H9 (cell line): ENCODE data around the gene FALEC. TPM values are rescaled to one million over a fixed set of nuclear protein-coding genes. Genes with fewer than 3 reads are reported as not detected.

Source experiments
- DNase-seq: peaks from one replicate; pipeline ENCODE4 v3.0.0-alpha.2; 2017
- H2AFZ ChIP-seq: one replicate; pipeline ENCODE4 v1.6.1; 2013; ENCODE audit warnings: mild to moderate bottlenecking, low read length, control low read depth, moderate library complexity
- H2AK5ac ChIP-seq: 2 replicates; pipeline ENCODE4 v1.6.1; 2013; ENCODE audit warnings: low read length, control low read depth, mixed read lengths; ENCODE audit not compliant: insufficient read length
- H2BK120ac ChIP-seq: one replicate; pipeline ENCODE4 v1.6.1; 2013; ENCODE audit warnings: low read depth, mild to moderate bottlenecking, low read length, control low read depth, inconsistent platforms; ENCODE audit not compliant: poor library complexity, severe bottlenecking
- H2BK12ac ChIP-seq: 2 replicates; pipeline ENCODE4 v1.6.1; 2013; ENCODE audit warnings: low read length, control low read depth, mixed read lengths, low read depth; ENCODE audit not compliant: insufficient read length
- H2BK15ac ChIP-seq: 2 replicates; pipeline ENCODE4 v1.6.1; 2013; ENCODE audit warnings: low read depth, low read length, control low read depth
- H2BK20ac ChIP-seq: one replicate; pipeline ENCODE4 v1.6.1; 2013; ENCODE audit warnings: low read depth, mild to moderate bottlenecking, low read length, control low read depth, inconsistent platforms; ENCODE audit not compliant: poor library complexity, severe bottlenecking
- H2BK5ac ChIP-seq: 2 replicates; pipeline ENCODE4 v1.6.1; 2013; ENCODE audit warnings: low read length, control low read depth, mixed read lengths; ENCODE audit not compliant: insufficient read length
- H3K14ac ChIP-seq: 2 replicates; pipeline ENCODE4 v1.6.1; 2013; ENCODE audit warnings: low read length, control low read depth; ENCODE audit not compliant: insufficient read depth
- H3K18ac ChIP-seq: 2 replicates; pipeline ENCODE4 v1.6.1; 2013; ENCODE audit warnings: low read depth, mild to moderate bottlenecking, mixed read lengths, low read length, control low read depth; ENCODE audit not compliant: insufficient read length
- H3K23ac ChIP-seq: 2 replicates; pipeline ENCODE4 v1.6.1; 2013; ENCODE audit warnings: low read length, control low read depth, mixed read lengths, low read depth; ENCODE audit not compliant: insufficient read length
- H3K23me2 ChIP-seq: 2 replicates; pipeline ENCODE4 v1.6.1; 2013; ENCODE audit warnings: low read depth, mild to moderate bottlenecking, mixed read lengths, low read length, control low read depth; ENCODE audit not compliant: insufficient read length, poor library complexity, severe bottlenecking
- H3K27ac ChIP-seq: 2 replicates; pipeline ENCODE4 v1.5.1; 2013; ENCODE audit warnings: low read length, control low read depth, mixed read lengths, low read depth; ENCODE audit not compliant: insufficient read length
- H3K27me3 ChIP-seq: 2 replicates; pipeline ENCODE4 v1.6.1; 2013; ENCODE audit warnings: low read length, control low read depth, inconsistent platforms; ENCODE audit not compliant: insufficient read depth
- H3K4ac ChIP-seq: 2 replicates; pipeline ENCODE4 v1.6.1; 2013; ENCODE audit warnings: low read depth, mild to moderate bottlenecking, control low read depth, inconsistent platforms, low read length, moderate library complexity
- H3K4me1 ChIP-seq: 2 replicates; pipeline ENCODE4 v1.6.1; 2013; ENCODE audit warnings: low read length, control low read depth, inconsistent platforms; ENCODE audit not compliant: insufficient read depth
- H3K4me2 ChIP-seq: 2 replicates; pipeline ENCODE4 v1.6.1; 2013; ENCODE audit warnings: low read length, control low read depth, mixed read lengths; ENCODE audit not compliant: insufficient read length, insufficient read depth
- H3K56ac ChIP-seq: 2 replicates; pipeline ENCODE4 v1.6.1; 2013; ENCODE audit warnings: low read depth, mild to moderate bottlenecking, mixed read lengths, low read length, control low read depth; ENCODE audit not compliant: insufficient read length
- H3K79me1 ChIP-seq: 2 replicates; pipeline ENCODE4 v1.6.1; 2013; ENCODE audit warnings: low read depth, mild to moderate bottlenecking, moderate library complexity, low read length, control low read depth, inconsistent platforms; ENCODE audit not compliant: insufficient read depth, poor library complexity, severe bottlenecking
- H3K79me2 ChIP-seq: 2 replicates; pipeline ENCODE4 v1.6.1; 2013; ENCODE audit warnings: low read length, control low read depth, inconsistent platforms; ENCODE audit not compliant: insufficient read depth
- H3K9ac ChIP-seq: 2 replicates; pipeline ENCODE4 v1.6.1; 2013; ENCODE audit warnings: low read length, control low read depth, mixed read lengths; ENCODE audit not compliant: insufficient read length; ENCODE audit errors: extremely low read depth
- H3K9me3 ChIP-seq: one replicate; pipeline ENCODE4 v1.6.1; 2013; ENCODE audit warnings: low read depth, low read length, inconsistent platforms; ENCODE audit not compliant: control insufficient read depth
- H3T11ph ChIP-seq: one replicate; pipeline ENCODE4 v1.6.1; 2013; ENCODE audit warnings: mild to moderate bottlenecking, low read length, control low read depth, inconsistent platforms
- H4K20me1 ChIP-seq: one replicate; pipeline ENCODE4 v1.6.1; 2013; ENCODE audit not compliant: control insufficient read depth, insufficient read length, insufficient read depth
- H4K5ac ChIP-seq: 2 replicates; pipeline ENCODE4 v1.6.1; 2013; ENCODE audit warnings: low read depth, mild to moderate bottlenecking, mixed read lengths, low read length, control low read depth; ENCODE audit not compliant: insufficient read length
- H4K8ac ChIP-seq: replicated peaks from 2 replicates; pipeline ENCODE4 v1.6.1; 2013; ENCODE audit warnings: low read length, control low read depth, mixed read lengths, low read depth; ENCODE audit not compliant: insufficient read length
- H4K91ac ChIP-seq: 2 replicates; pipeline ENCODE4 v1.6.1; 2013; ENCODE audit warnings: low read depth, mild to moderate bottlenecking, moderate library complexity, mixed read lengths, low read length, control low read depth; ENCODE audit not compliant: insufficient read length
- H3K27ac Mint-ChIP-seq, 3 experiments: 2 replicates in 2 of 3; 3 replicates in 1 of 3; pipeline ENCODE4 v1.8.0; 2020 to 2021; ENCODE audit warnings: mixed read lengths in 3 of 3, mild to moderate bottlenecking in 1 of 3, moderate library complexity in 1 of 3
- H3K27me3 Mint-ChIP-seq: 2 replicates; pipeline ENCODE4 v1.8.0; 2021; ENCODE audit warnings: low read depth, mild to moderate bottlenecking, moderate library complexity, mixed read lengths
- H3K36me3 Mint-ChIP-seq, 3 experiments: 2 replicates in 2 of 3; 3 replicates in 1 of 3; pipeline ENCODE4 v1.8.0; 2020 to 2021; ENCODE audit warnings: low read depth in 3 of 3, mixed read lengths in 3 of 3; ENCODE audit not compliant: insufficient read depth in 1 of 3
- H3K4me1 Mint-ChIP-seq, 2 experiments: 2 replicates each; pipeline ENCODE4 v1.8.0; 2020; ENCODE audit warnings: mixed read lengths in 2 of 2
- H3K4me3 Mint-ChIP-seq, 2 experiments: 2 replicates in 1 of 2; 3 replicates in 1 of 2; pipeline ENCODE4 v1.8.0; 2020 to 2021; ENCODE audit warnings: mild to moderate bottlenecking in 2 of 2, mixed read lengths in 2 of 2, moderate library complexity in 1 of 2
- H3K9me3 Mint-ChIP-seq, 2 experiments: 2 replicates in 1 of 2; 3 replicates in 1 of 2; pipeline ENCODE4 v1.8.0; 2020; ENCODE audit warnings: mild to moderate bottlenecking in 2 of 2, mixed read lengths in 2 of 2, moderate library complexity in 1 of 2
- CTCF ChIP-seq: fragments of 200-600 bp; sonication (generic); conservative IDR thresholded peaks from 3 replicates; pipeline ENCODE4 v1.8.0; 2021; ENCODE audit warnings: antibody characterized with exemption, mild to moderate bottlenecking
- WGBS: extraction: QIAGEN DNeasy Blood & Tissue Kit; methylation state at CpG from one replicate; pipeline ENCODE4 v1.1.7; 2013; ENCODE audit warnings: missing lambda C conversion rate, low lambda C conversion rate, mixed read lengths; ENCODE audit not compliant: insufficient read length; ENCODE audit errors: extremely low coverage; 5-methylcytosine and 5-hydroxymethylcytosine counted together
- total RNA-seq: library from RNA; stranded (reverse); gene quantifications from 2 replicates; pipeline ENCODE4 v1.2.1, GENCODE V29; 2021

Gene FALEC
- total RNA-seq, 1 experiment from 2014 or later, result not detected

DNA sequence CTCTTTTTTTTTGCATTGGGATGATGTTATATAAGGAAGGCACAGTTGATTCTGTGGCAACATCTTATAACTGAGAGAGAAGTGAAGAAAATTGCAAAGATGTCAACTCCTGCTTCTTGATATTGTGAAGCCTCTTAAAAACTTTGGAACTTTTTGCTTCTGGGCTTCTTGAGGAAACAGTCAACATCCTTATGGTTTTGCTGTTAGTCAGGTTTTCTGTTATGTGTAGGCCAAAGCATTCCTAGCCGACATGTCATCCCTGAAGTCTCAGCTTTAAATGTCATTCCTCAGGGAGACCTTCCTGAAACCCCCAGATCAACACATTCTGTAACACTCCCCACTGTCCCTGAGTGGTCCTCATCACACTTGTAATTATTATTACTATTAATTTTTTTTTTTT lies 12.6 kb downstream of the FALEC start:
- no peak for TF ChIP-seq CTCF
- H3K23me2 ChIP-seq, result no peaks in the 10 kb centered on the region
- no peaks in the 10 kb centered on the region for H3K27me3 ChIP-seq
- H4K8ac ChIP-seq, result no peak overlapping the region
- H3K27ac Mint-ChIP-seq, result no peak overlapping the region
- H4K5ac ChIP-seq, result no peak overlapping the region
- H2AK5ac ChIP-seq, result no peak overlapping the region
- no peak overlapping the region for H4K91ac ChIP-seq
- H3K4ac ChIP-seq, result no peak overlapping the region
- no peak for DNase-seq
- H3K27ac ChIP-seq, result no peak overlapping the region
- no peak overlapping the region for H3K4me3 Mint-ChIP-seq
- H3K79me1 ChIP-seq, result no peaks in the 10 kb centered on the region
- no peak overlapping the region for H3K56ac ChIP-seq
- H3K18ac ChIP-seq, result no peak overlapping the region
- no peak overlapping the region for H2BK12ac ChIP-seq
- H3K79me2 ChIP-seq, result no peaks in the 10 kb centered on the region
- H3K36me3 Mint-ChIP-seq, result no peaks in the 10 kb centered on the region
- no peak overlapping the region for H2BK5ac ChIP-seq
- no peak overlapping the region for H3T11ph ChIP-seq
- no peaks in the 10 kb centered on the region for H3K9me3 ChIP-seq
- no peak overlapping the region for H3K9ac ChIP-seq
- H2BK20ac ChIP-seq, result no peak overlapping the region
- no peak overlapping the region for H2AFZ ChIP-seq
- H3K9me3 Mint-ChIP-seq, result no peaks in the 10 kb centered on the region
- H3K4me1 ChIP-seq, result no peaks in the 10 kb centered on the region
- H3K27me3 Mint-ChIP-seq, result no peaks in the 10 kb centered on the region; the same call in 1 of the 2 replicates
- no peak overlapping the region for H3K4me2 ChIP-seq
- H3K23ac ChIP-seq, result no peak overlapping the region
- H3K4me1 Mint-ChIP-seq, result peaks cover 7 to 9% of the 10 kb centered on the region in 2 experiments
- H3K14ac ChIP-seq, result no peak overlapping the region
- WGBS, result no CpG with 5 or more reads among the region's 1 CpG
- H4K20me1 ChIP-seq, result no peaks in the 10 kb centered on the region
- H2BK120ac ChIP-seq, result no peak overlapping the region
- no peak overlapping the region for H2BK15ac ChIP-seq
